ENCODE results near the gene SLC29A2. TPM values are rescaled to one million over a fixed set of nuclear protein-coding genes. Genes with fewer than 3 reads are reported as not detected.

Gene SLC29A2
- total RNA-seq, 1 donor, result under 0.01 TPM

DNA sequence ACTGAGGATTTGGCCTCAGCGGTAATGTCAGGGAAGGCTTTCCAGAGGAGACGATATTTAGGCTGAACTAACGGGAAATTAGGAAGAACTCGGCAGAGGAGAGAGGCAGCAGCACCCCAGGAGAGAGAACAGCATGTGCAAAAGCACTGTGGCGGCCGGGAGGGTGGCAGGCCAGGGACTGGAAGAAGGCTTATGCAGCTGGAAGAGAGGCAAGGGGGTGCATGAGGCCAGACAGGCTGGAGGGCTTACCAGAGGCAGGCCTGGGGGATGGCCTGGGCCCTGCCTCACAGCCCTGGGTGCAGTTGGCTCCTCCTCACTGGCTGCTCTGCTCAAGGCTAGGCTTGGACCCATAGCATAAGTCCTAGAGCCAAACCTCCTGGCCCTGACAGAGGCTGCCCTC lies 41.6 kb upstream of the SLC29A2 start:
- TF ChIP-seq, protein P1, sequence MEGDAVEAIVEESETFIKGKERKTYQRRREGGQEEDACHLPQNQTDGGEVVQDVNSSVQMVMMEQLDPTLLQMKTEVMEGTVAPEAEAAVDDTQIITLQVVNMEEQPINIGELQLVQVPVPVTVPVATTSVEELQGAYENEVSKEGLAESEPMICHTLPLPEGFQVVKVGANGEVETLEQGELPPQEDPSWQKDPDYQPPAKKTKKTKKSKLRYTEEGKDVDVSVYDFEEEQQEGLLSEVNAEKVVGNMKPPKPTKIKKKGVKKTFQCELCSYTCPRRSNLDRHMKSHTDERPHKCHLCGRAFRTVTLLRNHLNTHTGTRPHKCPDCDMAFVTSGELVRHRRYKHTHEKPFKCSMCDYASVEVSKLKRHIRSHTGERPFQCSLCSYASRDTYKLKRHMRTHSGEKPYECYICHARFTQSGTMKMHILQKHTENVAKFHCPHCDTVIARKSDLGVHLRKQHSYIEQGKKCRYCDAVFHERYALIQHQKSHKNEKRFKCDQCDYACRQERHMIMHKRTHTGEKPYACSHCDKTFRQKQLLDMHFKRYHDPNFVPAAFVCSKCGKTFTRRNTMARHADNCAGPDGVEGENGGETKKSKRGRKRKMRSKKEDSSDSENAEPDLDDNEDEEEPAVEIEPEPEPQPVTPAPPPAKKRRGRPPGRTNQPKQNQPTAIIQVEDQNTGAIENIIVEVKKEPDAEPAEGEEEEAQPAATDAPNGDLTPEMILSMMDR (IDR thresholded peaks at IDR 0.05; ENCODE audit: extremely low read depth, low read depth, low read length), result no peak
- Histone ChIP-seq H3K27ac (ENCODE audit: low read depth, low read length) (no peak overlapping the region), H3K4me3 (ENCODE audit: insufficient read depth, low read length) (no peak overlapping the region), H3K27me3 (ENCODE audit: insufficient read depth, low read length) (peaks cover 8% of the 10 kb centered on the region), H3K79me2 (ENCODE audit: insufficient read depth, low read length) (no peaks in the 10 kb centered on the region), H3K4me2 (ENCODE audit: insufficient read depth, low read length) (no peak overlapping the region), H4K20me1 (ENCODE audit: insufficient read depth, low read length) (peaks cover 3% of the 10 kb centered on the region), H3K9me3 (ENCODE audit: low read depth, low read length) (no peaks in the 10 kb centered on the region), H3K36me3 (ENCODE audit: insufficient read depth, low read length) (no peaks in the 10 kb centered on the region), H2AFZ (ENCODE audit: low read length) (no peak overlapping the region), H3K4me1 (ENCODE audit: insufficient read depth, low read length) (peaks cover 8% of the 10 kb centered on the region)
- DNase-seq (ENCODE audit: insufficient read length, low spot score, missing footprints), result no peak

DNA sequence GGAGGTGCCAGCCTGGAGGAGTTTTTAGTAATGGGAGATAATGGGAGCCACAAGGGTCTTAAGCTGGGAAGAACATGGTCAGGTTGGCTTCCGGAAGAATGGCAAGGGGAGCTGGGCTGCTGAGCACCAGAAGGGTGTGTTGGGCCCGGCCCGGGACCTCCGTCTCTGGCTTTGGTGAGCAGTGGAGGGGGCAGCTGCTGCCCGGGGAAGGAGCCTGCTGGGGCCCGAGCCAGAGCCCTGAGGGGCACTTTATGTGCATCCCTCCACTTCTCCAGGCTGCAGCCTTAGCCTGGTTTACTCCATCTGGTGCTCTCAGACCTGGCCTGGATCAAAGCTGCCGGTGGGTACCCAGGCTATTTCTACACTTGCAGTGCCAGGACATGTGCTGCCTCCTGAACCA lies 40.5 kb upstream of the SLC29A2 start:
- no peak overlapping the region for H2AFZ ChIP-seq (ENCODE audit: low read length)
- DNase-seq (ENCODE audit: insufficient read length, low spot score, missing footprints), result no peak
- no peaks in the 10 kb centered on the region for H4K20me1 ChIP-seq (ENCODE audit: insufficient read depth, low read length)
- TF ChIP-seq, protein P1 (IDR thresholded peaks at IDR 0.05; ENCODE audit: extremely low read depth, low read depth, low read length), result no peak
- H3K9me3 ChIP-seq (ENCODE audit: low read depth, low read length), result no peaks in the 10 kb centered on the region
- H3K4me3 ChIP-seq (ENCODE audit: insufficient read depth, low read length), result no peak overlapping the region
- peaks cover 12% of the 10 kb centered on the region for H3K27me3 ChIP-seq (ENCODE audit: insufficient read depth, low read length)
- H3K36me3 ChIP-seq (ENCODE audit: insufficient read depth, low read length), result no peaks in the 10 kb centered on the region
- no peak overlapping the region for H3K4me2 ChIP-seq (ENCODE audit: insufficient read depth, low read length)
- H3K27ac ChIP-seq (ENCODE audit: low read depth, low read length), result no peak overlapping the region
- no peaks in the 10 kb centered on the region for H3K4me1 ChIP-seq (ENCODE audit: insufficient read depth, low read length)
- H3K79me2 ChIP-seq (ENCODE audit: insufficient read depth, low read length), result no peaks in the 10 kb centered on the region

DNA sequence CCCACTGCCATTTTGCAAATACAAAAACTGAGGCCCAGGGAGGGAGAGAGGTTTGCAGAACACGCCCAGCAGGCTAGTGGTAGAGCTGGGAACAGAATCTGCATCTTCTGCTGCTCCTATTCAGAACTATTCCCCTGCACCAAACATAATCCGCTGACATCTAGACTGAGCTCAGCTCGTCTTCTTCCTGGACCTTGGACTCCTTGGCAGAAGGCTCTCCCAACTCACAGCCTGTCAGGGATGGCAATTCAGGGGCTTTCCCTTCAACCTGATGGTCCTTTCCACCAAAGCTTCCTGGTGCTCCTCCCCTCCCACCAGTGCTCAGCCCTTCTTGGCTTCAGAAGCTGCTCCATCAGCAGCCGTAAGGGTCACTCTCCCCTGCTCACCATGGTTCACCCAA lies 39.8 kb upstream of the SLC29A2 start:
- DNase-seq (ENCODE audit: insufficient read length, low spot score, missing footprints), result no peak
- H3K27me3 ChIP-seq (ENCODE audit: insufficient read depth, low read length), result peaks cover 12% of the 10 kb centered on the region
- H3K36me3 ChIP-seq (ENCODE audit: insufficient read depth, low read length), result no peaks in the 10 kb centered on the region
- no peaks in the 10 kb centered on the region for H4K20me1 ChIP-seq (ENCODE audit: insufficient read depth, low read length)
- TF ChIP-seq, protein P1 (IDR thresholded peaks at IDR 0.05; ENCODE audit: extremely low read depth, low read depth, low read length), result no peak
- H3K79me2 ChIP-seq (ENCODE audit: insufficient read depth, low read length), result no peaks in the 10 kb centered on the region
- no peak overlapping the region for H3K4me2 ChIP-seq (ENCODE audit: insufficient read depth, low read length)
- H3K4me1 ChIP-seq (ENCODE audit: insufficient read depth, low read length), result no peaks in the 10 kb centered on the region
- H3K27ac ChIP-seq (ENCODE audit: low read depth, low read length), result no peak overlapping the region
- no peaks in the 10 kb centered on the region for H3K9me3 ChIP-seq (ENCODE audit: low read depth, low read length)
- no peak overlapping the region for H2AFZ ChIP-seq (ENCODE audit: low read length)
- no peak overlapping the region for H3K4me3 ChIP-seq (ENCODE audit: insufficient read depth, low read length)

DNA sequence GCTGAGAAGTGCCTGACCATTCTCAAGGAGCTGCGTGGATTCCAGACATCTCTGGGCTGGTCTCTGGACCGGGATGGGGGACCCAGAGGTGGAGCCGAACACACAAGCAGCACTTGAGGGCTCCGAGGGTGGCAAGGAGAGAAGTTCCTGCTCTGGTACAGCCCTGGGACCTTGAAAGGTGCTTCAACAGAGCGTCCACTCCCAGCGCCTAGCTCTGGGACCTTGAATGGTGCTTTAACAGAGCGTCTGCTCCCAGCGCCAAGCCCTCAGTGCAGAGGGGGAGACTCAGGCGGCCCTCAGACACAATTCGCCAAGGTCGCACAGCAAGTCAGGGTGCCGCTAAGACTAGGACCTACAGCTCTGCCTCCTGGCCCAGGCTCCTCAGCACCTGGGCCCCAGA lies 38.6 kb upstream of the SLC29A2 start:
- Histone ChIP-seq H3K36me3 (ENCODE audit: insufficient read depth, low read length) (no peaks in the 10 kb centered on the region), H3K79me2 (ENCODE audit: insufficient read depth, low read length) (no peaks in the 10 kb centered on the region), H2AFZ (ENCODE audit: low read length) (no peak overlapping the region), H3K27me3 (ENCODE audit: insufficient read depth, low read length) (peaks cover 17% of the 10 kb centered on the region), H3K4me2 (ENCODE audit: insufficient read depth, low read length) (no peak overlapping the region), H3K4me1 (ENCODE audit: insufficient read depth, low read length) (no peaks in the 10 kb centered on the region), H4K20me1 (ENCODE audit: insufficient read depth, low read length) (no peaks in the 10 kb centered on the region), H3K27ac (ENCODE audit: low read depth, low read length) (no peak overlapping the region), H3K9me3 (ENCODE audit: low read depth, low read length) (no peaks in the 10 kb centered on the region), H3K4me3 (ENCODE audit: insufficient read depth, low read length) (no peak overlapping the region)
- DNase-seq (ENCODE audit: insufficient read length, low spot score, missing footprints), result no peak
- TF ChIP-seq, protein P1 (IDR thresholded peaks at IDR 0.05; ENCODE audit: extremely low read depth, low read depth, low read length), result no peak
